HepG2 (cell line): ENCODE results near the gene PDLIM7. TPM values are rescaled to one million over a fixed set of nuclear protein-coding genes. Genes with fewer than 3 reads are reported as not detected.
A peak's percentile ranks its signal among the peaks of the same experiment; 100 is the strongest.

Experiments used
- ARNT2 ChIP-seq: sonication (generic); formaldehyde crosslinking; IDR thresholded peaks from 2 replicates; pipeline ENCODE4 v1.8.0; 2022; ENCODE audit warnings: mild to moderate bottlenecking, low read depth, missing genetic modification reagents, moderate library complexity
- CREB1 ChIP-seq, 2 experiments: fragments of 450-650 bp in 1 of 2; IDR thresholded peaks; 2 replicates each; pipeline ENCODE4 v1.6.1; 2016 to 2017; ENCODE audit warnings: control low read depth in 1 of 2, mild to moderate bottlenecking in 1 of 2, missing compliant biosample characterization in 1 of 2, missing genetic modification characterization in 1 of 2
- E2F2 ChIP-seq: sonication (generic); formaldehyde crosslinking; IDR thresholded peaks from 2 replicates; pipeline ENCODE4 v1.4.0; 2020; ENCODE audit warnings: missing genetic modification reagents, borderline replicate concordance
- FOXO1 ChIP-seq: sonication (generic); formaldehyde crosslinking; IDR thresholded peaks from 2 replicates; pipeline ENCODE4 v1.4.0; 2020; ENCODE audit warnings: missing genetic modification reagents
- GTF3A ChIP-seq: sonication (generic); formaldehyde crosslinking; conservative IDR thresholded peaks from 2 replicates; pipeline ENCODE4 v1.4.0; 2020; ENCODE audit warnings: mild to moderate bottlenecking, missing genetic modification reagents
- HNRNPK ChIP-seq: fragments of 200-400 bp; formaldehyde crosslinking; IDR thresholded peaks from 2 replicates; pipeline ENCODE4 v1.6.1; 2018; ENCODE audit warnings: low read length, low read depth, moderate library complexity, mild to moderate bottlenecking; ENCODE audit not compliant: poor library complexity, severe bottlenecking
- MAF1 ChIP-seq: sonication (generic); formaldehyde crosslinking; IDR thresholded peaks from 2 replicates; pipeline ENCODE4 v1.5.0; 2020; ENCODE audit warnings: missing genetic modification reagents, borderline replicate concordance
- NCOA2 ChIP-seq: sonication (generic); formaldehyde crosslinking; IDR thresholded peaks from 2 replicates; pipeline ENCODE4 v1.8.0; 2022; ENCODE audit warnings: inconsistent platforms
- PRDM4 ChIP-seq: sonication (generic); formaldehyde crosslinking; IDR thresholded peaks from 2 replicates; pipeline ENCODE4 v1.9.0; 2021; ENCODE audit warnings: missing genetic modification reagents, borderline replicate concordance
- SOX5 ChIP-seq: IDR thresholded peaks from 2 replicates; pipeline ENCODE4 v1.6.1; 2016; ENCODE audit warnings: borderline replicate concordance
- ZNF143 ChIP-seq: sonication (generic); formaldehyde crosslinking; IDR thresholded peaks from 2 replicates; pipeline ENCODE4 v1.4.0; 2020; ENCODE audit warnings: missing genetic modification reagents
- ZNF577 ChIP-seq: sonication (generic); formaldehyde crosslinking; IDR thresholded peaks from 2 replicates; pipeline ENCODE4 v1.4.0; 2020; ENCODE audit warnings: mild to moderate bottlenecking, low read depth, missing genetic modification reagents, borderline replicate concordance
- ZNF589 ChIP-seq: sonication (generic); formaldehyde crosslinking; conservative IDR thresholded peaks from 2 replicates; pipeline ENCODE4 v1.8.0; 2022; ENCODE audit warnings: mild to moderate bottlenecking, moderate library complexity, missing genetic modification reagents
- ZNF747 ChIP-seq: sonication (generic); formaldehyde crosslinking; IDR thresholded peaks from 2 replicates; pipeline ENCODE4 v1.8.1; 2023; ENCODE audit warnings: missing genetic modification reagents, mild to moderate bottlenecking, borderline replicate concordance
- ZNF850 ChIP-seq: sonication (generic); formaldehyde crosslinking; conservative IDR thresholded peaks from 2 replicates; pipeline ENCODE4 v1.9.0; 2021; ENCODE audit warnings: mild to moderate bottlenecking, missing genetic modification reagents
- polyA plus RNA-seq, 8 experiments: library from polyadenylated mRNA; depleted of rRNA in 3 of 8; stranded (reverse) in 7 of 8; unstranded in 1 of 8; fragments of >200 nt; fragmentation: Illumina TruSeq in 4 of 8; extraction: Trizol in 4 of 8; gene quantifications; 2 replicates each; pipeline versions ENCODE4 v1.2.1 to v1.2.3, GENCODE V29; 2011 to 2016; ENCODE audit warnings: low read depth in 4 of 8, missing spikeins in 1 of 8, mixed read lengths in 1 of 8; ENCODE audit not compliant: insufficient read depth in 1 of 8
- total RNA-seq, 5 experiments: library from RNA; depleted of rRNA; stranded (reverse); fragments of >200 nt; fragmentation: Illumina TruSeq; extraction: Trizol; gene quantifications; 2 replicates each; pipeline ENCODE4 v1.2.3, GENCODE V29; 2016; ENCODE audit warnings: low read depth in 1 of 5
- TF ChIP-seq, protein P1 (sequence below): sonication (generic); formaldehyde crosslinking; IDR thresholded peaks from 2 replicates; pipeline ENCODE4 v1.9.0; 2022; ENCODE audit warnings: missing genetic modification reagents, mild to moderate bottlenecking, borderline replicate concordance
- TF ChIP-seq, protein P2 (sequence below): sonication (generic); formaldehyde crosslinking; IDR thresholded peaks from 2 replicates; pipeline ENCODE4 v1.4.0; 2020; ENCODE audit warnings: missing genetic modification reagents

Gene PDLIM7
- total and polyA plus RNA-seq, 2 of the 13 experiments (the other 11 are each of a cell fraction or from before 2014, with no cell fraction given): 21.1 to 31.3 TPM

DNA sequence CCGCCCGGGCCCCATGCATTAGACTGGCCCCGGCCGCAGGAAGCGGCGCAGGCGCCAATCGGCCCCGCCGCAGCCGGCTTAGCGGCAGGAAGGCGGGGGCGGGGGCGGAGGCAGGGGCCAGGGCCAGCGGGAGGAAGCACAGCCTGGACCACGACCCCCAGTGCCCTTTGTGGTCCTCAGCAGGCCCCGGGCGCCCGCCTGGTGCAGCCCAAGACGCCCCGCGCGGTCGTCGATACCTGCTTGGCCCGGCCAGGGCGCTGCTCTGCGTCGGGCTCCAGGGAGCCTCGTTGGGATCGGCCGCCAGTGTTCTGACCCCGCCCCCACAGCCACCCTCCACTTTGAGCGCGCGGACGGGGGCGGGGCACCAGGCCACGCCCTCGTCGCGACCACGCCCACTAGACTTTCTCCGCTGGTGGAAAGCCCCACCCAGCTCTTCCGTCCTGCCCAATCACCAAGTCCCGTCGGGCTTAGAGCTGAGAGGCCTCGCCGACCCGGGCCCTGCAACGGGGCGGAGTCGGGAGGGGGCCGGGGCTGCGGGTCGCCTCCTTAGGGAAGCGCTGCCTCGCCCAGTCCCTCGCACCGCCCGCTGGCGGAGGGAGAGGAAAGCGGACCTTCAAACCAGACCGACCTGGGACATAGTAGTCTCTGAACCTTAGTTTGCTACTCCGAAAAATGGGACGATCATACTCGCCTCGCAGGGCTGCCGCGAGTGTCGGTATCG is at the start of gene PDLIM7 (continued):
- TF ChIP-seq, protein P1, sequence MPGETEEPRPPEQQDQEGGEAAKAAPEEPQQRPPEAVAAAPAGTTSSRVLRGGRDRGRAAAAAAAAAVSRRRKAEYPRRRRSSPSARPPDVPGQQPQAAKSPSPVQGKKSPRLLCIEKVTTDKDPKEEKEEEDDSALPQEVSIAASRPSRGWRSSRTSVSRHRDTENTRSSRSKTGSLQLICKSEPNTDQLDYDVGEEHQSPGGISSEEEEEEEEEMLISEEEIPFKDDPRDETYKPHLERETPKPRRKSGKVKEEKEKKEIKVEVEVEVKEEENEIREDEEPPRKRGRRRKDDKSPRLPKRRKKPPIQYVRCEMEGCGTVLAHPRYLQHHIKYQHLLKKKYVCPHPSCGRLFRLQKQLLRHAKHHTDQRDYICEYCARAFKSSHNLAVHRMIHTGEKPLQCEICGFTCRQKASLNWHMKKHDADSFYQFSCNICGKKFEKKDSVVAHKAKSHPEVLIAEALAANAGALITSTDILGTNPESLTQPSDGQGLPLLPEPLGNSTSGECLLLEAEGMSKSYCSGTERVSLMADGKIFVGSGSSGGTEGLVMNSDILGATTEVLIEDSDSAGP (CRISPR knock-in tag): peak; percentile 85
- TF ChIP-seq GTF3A (CRISPR knock-in tag) (no peak), SOX5 (CRISPR knock-in tag) (peak; percentile 20; the same call in 1 of the 2 replicates), CREB1 (IDR thresholded peaks at IDR 0.05) (0 out of 2 replicates have a peak, but pooled peaks have one; percentile 10), CREB1 (CRISPR knock-in tag; IDR thresholded peaks at IDR 0.05) (no peak), ZNF589 (0 out of 2 replicates have a peak, but pooled peaks have one; percentile 71), MAF1 (CRISPR knock-in tag) (0 out of 2 replicates have a peak, but pooled peaks have one; percentile 50), NCOA2 (CRISPR knock-in tag) (0 out of 2 replicates have a peak, but pooled peaks have one; percentile 19), FOXO1 (no peak), ZNF747 (CRISPR knock-in tag) (no peak; the same call in 1 of the 2 replicates), HNRNPK (peak; percentile 2), ARNT2 (CRISPR knock-in tag) (peak; percentile 68), PRDM4 (no peak), ZNF143 (CRISPR knock-in tag) (peak; percentile 49; the same call in 1 of the 2 replicates), E2F2 (CRISPR knock-in tag) (0 out of 2 replicates have a peak, but pooled peaks have one; percentile 6), ZNF850 (no peak), ZNF577 (CRISPR knock-in tag) (no peak)
- TF ChIP-seq, protein P2, sequence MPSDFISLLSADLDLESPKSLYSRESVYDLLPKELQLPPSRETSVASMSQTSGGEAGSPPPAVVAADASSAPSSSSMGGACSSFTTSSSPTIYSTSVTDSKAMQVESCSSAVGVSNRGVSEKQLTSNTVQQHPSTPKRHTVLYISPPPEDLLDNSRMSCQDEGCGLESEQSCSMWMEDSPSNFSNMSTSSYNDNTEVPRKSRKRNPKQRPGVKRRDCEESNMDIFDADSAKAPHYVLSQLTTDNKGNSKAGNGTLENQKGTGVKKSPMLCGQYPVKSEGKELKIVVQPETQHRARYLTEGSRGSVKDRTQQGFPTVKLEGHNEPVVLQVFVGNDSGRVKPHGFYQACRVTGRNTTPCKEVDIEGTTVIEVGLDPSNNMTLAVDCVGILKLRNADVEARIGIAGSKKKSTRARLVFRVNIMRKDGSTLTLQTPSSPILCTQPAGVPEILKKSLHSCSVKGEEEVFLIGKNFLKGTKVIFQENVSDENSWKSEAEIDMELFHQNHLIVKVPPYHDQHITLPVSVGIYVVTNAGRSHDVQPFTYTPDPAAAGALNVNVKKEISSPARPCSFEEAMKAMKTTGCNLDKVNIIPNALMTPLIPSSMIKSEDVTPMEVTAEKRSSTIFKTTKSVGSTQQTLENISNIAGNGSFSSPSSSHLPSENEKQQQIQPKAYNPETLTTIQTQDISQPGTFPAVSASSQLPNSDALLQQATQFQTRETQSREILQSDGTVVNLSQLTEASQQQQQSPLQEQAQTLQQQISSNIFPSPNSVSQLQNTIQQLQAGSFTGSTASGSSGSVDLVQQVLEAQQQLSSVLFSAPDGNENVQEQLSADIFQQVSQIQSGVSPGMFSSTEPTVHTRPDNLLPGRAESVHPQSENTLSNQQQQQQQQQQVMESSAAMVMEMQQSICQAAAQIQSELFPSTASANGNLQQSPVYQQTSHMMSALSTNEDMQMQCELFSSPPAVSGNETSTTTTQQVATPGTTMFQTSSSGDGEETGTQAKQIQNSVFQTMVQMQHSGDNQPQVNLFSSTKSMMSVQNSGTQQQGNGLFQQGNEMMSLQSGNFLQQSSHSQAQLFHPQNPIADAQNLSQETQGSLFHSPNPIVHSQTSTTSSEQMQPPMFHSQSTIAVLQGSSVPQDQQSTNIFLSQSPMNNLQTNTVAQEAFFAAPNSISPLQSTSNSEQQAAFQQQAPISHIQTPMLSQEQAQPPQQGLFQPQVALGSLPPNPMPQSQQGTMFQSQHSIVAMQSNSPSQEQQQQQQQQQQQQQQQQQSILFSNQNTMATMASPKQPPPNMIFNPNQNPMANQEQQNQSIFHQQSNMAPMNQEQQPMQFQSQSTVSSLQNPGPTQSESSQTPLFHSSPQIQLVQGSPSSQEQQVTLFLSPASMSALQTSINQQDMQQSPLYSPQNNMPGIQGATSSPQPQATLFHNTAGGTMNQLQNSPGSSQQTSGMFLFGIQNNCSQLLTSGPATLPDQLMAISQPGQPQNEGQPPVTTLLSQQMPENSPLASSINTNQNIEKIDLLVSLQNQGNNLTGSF (CRISPR knock-in tag): no peak
